ENCODE measurements around the gene CHD5. TPM values are rescaled to one million over a fixed set of nuclear protein-coding genes. Genes with fewer than 3 reads are reported as not detected.

The CHD5 gene
- total and polyA plus RNA-seq, 2 of the 4 experiments (the other 2 are of a cell fraction) = under 0.01 to 0.09 TPM

- H4K5ac ChIP-seq (ENCODE audit: low read depth, low read length) = no peak overlapping the region
- H3K27me3 ChIP-seq (ENCODE audit: control insufficient read depth, insufficient read depth, low read length) = peaks cover 41% of the 10 kb centered on the region
- dilution Hi-C loops (cut with HindIII; ENCODE audit: low sequenced_read_pairs, unreplicated experiment) (no loop called here), in situ Hi-C loops (cut with MboI; ENCODE audit: low sequenced_read_pairs) (no loop called here), intact Hi-C loops (cut with micrococcal nuclease) (no loop called here)
- H2AK5ac ChIP-seq (ENCODE audit: low read depth, low read length) = no peak overlapping the region
- H2BK20ac ChIP-seq (ENCODE audit: low read depth, low read length) = no peak overlapping the region
- no peak overlapping the region for H3K9ac ChIP-seq (ENCODE audit: low read depth, low read length)
- WGBS, 2 experiments (ENCODE audit: extremely low coverage in 2 of 2, insufficient read length in 1 of 2) = 71% methylated on average over 17 of the region's 24 CpGs; no CpG with 5 or more reads in 1 of the 2 experiments
- no TSS peak for BruUV-seq (replicated peaks)
- no peak overlapping the region for H2AFZ ChIP-seq (replicated peaks; ENCODE audit: low read length, poor library complexity)
- 0 out of 2 replicates have a peak, but pooled peaks cover 2% of the 10 kb centered on the region for H4K20me1 ChIP-seq (ENCODE audit: insufficient read depth, low read length)
- H4K8ac ChIP-seq (ENCODE audit: low read depth in 2 of 2, low read length in 2 of 2) = no peak overlapping the region
- H2BK5ac ChIP-seq (ENCODE audit: low read depth, low read length, poor library complexity, severe bottlenecking) = no peak overlapping the region
- CTCF ChIA-PET = no interaction called here
- no peaks in the 10 kb centered on the region for H3K9me3 ChIP-seq (ENCODE audit: control insufficient read depth, insufficient read depth, low read length)
- H2AK9ac ChIP-seq (replicated peaks; ENCODE audit: low read depth, low read length, poor library complexity) = no peak overlapping the region
- no peak overlapping the region for H3K23ac ChIP-seq (ENCODE audit: low read depth, low read length)
- H3K4me3 ChIP-seq (ENCODE audit: insufficient read depth, low read depth, low read length) = no peak overlapping the region
- TF ChIP-seq RFX5 (IDR thresholded peaks at IDR 0.05; ENCODE audit: low read depth, low read length) (no peak), NFE2L2 (IDR thresholded peaks at IDR 0.05; ENCODE audit: low read depth, low read length) (no peak), MAFK (IDR thresholded peaks at IDR 0.05; ENCODE audit: low read depth, low read length) (no peak), CHD1 (IDR thresholded peaks at IDR 0.05; ENCODE audit: low read depth, low read length) (no peak), MXI1 (IDR thresholded peaks at IDR 0.05; ENCODE audit: borderline replicate concordance, low read depth, low read length) (no peak), CEBPB (IDR thresholded peaks at IDR 0.05; ENCODE audit: low read depth, low read length) (no peak), POLR2A (IDR thresholded peaks at IDR 0.05; ENCODE audit: low read depth, low read length) (no peak)
- TF ChIP-seq, protein P1, sequence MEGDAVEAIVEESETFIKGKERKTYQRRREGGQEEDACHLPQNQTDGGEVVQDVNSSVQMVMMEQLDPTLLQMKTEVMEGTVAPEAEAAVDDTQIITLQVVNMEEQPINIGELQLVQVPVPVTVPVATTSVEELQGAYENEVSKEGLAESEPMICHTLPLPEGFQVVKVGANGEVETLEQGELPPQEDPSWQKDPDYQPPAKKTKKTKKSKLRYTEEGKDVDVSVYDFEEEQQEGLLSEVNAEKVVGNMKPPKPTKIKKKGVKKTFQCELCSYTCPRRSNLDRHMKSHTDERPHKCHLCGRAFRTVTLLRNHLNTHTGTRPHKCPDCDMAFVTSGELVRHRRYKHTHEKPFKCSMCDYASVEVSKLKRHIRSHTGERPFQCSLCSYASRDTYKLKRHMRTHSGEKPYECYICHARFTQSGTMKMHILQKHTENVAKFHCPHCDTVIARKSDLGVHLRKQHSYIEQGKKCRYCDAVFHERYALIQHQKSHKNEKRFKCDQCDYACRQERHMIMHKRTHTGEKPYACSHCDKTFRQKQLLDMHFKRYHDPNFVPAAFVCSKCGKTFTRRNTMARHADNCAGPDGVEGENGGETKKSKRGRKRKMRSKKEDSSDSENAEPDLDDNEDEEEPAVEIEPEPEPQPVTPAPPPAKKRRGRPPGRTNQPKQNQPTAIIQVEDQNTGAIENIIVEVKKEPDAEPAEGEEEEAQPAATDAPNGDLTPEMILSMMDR (conservative IDR thresholded peaks at IDR 0.05; ENCODE audit: low read depth, low read length) = no peak
- no peak overlapping the region for H3K4ac ChIP-seq (ENCODE audit: low read depth, low read length)
- no peaks in the 10 kb centered on the region for H3K9me1 ChIP-seq (ENCODE audit: insufficient read depth, low read length)
- ATAC-seq (ENCODE audit: low read depth) = no peak
- H3K27ac ChIP-seq (ENCODE audit: insufficient read depth, low read length) = no peak overlapping the region
- H3K56ac ChIP-seq (ENCODE audit: extremely low read depth, insufficient read depth, low read length) = no peak overlapping the region
- DNase-seq = no peak
- no peaks in the 10 kb centered on the region for H3K79me1 ChIP-seq (ENCODE audit: low read depth in 1 of 2, low read length in 2 of 2)
- H2BK15ac ChIP-seq (ENCODE audit: low read depth, low read length) = no peak overlapping the region
- no peaks in the 10 kb centered on the region for H3K4me1 ChIP-seq (ENCODE audit: control insufficient read depth, insufficient read depth, low read length)
- POLR2A ChIA-PET (ENCODE audit: unreplicated experiment) = no interaction called here
- H3K18ac ChIP-seq (ENCODE audit: low read depth, low read length) = no peak overlapping the region
- no peak overlapping the region for H4K91ac ChIP-seq (ENCODE audit: insufficient read depth, low read depth, low read length)
- H3K4me2 ChIP-seq (ENCODE audit: low read depth, low read length) = no peak overlapping the region
- H3K36me3 ChIP-seq (ENCODE audit: control insufficient read depth, insufficient read depth, low read length) = no peaks in the 10 kb centered on the region
- H2BK120ac ChIP-seq (ENCODE audit: low read depth, low read length) = no peak overlapping the region
- no peak overlapping the region for H3K14ac ChIP-seq (replicated peaks; ENCODE audit: low read depth, low read length)
These were observed 34.2 kb downstream of the CHD5 start for GRCh38 chr1:6145864-6146410.

Measured in IMR-90 (cell line).